NCI-H1092 treated with DMSO at 0.1 percent for 48 hours (cell line): ENCODE results near the gene CACHD1.

Experiments used
- DNase-seq: peaks from one replicate; lab custom pipeline; 2025; lab: John Stamatoyannopoulos, UW

The CACHD1 gene

DNA sequence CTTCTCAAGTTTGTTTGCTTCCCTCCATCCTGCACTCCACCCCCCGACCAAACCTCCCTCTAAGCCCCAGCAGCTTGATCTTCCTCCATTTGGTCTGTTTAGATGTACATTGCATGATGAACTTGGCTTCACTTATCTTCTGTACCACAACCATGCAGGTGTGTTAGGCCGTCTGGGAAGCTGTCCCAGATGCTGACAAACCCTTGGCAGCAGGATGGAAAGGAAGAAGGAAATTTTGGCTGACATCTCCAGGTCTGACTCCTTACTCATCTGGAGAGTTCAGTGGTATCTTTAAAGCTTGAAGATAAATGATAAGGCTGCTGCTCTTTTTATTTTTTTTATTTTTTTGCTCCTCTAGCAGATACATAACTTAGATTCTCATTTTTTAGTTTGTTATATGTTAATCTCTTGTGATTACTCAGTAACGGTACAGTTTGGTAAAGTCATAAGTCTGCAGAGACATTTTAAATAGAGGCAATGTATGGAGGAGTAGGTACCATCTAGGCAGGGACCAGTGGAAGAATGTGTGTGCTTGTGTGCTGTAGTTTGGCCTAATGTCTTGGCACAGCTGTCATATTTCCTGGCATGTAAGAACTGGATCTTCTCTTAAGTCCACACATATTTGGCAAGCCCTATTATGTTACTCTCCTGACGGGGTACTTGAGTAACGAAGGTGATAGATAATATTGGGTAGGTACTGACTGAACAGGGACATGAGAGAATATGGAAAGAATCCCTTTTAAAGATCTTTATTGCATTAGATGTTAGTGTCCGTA is 79.7 kb downstream of the CACHD1 start:
- peak; percentile 21 for DNase-seq

DNA sequence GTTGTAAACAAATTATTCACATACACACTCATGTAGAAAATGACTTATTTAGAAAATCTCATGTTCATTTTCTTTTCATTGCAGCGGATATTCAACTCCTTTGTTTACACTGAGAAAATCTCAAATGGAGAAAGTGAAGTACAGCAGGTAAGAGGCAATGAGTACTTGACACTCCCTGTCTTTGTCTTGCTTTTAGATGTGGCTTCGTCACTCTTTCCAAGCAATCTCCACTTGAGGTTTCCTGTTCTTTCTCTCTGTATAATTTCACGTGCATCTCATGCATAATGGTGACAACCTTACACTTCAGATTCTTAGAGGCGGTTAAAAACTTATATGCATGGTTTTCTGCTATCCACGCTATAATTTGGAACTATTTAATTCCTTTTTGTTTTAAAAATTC is 80.6 kb downstream of the CACHD1 start:
- DNase-seq = no peak

DNA sequence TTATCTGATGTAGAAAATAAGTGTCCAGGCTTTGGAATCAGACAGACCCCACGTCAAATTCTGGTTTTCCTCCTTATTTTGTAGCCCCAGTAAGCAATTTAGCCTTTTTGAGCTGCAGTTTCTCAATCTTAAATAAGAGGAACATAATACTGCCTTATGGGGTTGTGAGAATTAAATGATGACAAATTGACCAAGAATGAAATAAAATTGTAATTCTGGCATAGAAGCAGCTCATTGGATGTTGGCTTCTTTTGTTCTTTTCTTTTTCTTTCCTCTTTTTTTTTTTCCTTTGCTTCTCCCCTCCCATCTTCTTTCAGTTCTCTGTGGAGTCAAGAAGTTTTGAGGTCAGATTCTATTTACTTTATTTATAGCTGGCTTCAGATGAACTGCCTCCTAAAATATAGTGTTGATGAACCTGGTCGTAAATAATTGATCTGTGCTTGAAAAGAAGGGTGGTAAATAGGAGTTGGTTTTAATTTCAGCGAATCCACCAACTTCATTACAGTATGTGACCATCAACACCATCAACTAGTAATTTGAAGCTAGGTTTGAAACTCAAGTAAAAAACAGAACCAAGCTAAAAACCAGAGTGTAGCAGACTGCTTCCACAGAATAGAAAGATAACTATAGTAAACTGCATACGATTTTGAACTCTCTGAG is 81.1 kb downstream of the CACHD1 start:
- no peak for DNase-seq

DNA sequence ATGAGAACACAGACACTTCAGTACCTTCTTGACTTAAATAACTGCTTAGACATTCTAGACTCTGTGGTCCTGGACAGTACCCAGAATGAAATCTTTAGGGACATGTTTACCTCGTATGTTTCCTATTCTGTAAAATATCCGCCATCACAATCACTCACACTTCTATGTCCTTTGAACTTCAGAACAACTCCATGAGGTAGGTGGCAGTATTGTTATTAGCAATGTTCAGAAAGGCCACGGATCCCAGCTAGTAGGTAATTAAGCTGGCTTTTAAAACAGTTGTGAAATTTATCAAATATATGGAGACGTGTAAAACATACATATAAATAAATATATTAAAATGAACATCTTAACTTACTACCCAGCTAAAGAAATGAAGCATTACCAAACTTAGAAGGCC is 83.4 kb downstream of the CACHD1 start:
- peak; percentile 19 for DNase-seq

DNA sequence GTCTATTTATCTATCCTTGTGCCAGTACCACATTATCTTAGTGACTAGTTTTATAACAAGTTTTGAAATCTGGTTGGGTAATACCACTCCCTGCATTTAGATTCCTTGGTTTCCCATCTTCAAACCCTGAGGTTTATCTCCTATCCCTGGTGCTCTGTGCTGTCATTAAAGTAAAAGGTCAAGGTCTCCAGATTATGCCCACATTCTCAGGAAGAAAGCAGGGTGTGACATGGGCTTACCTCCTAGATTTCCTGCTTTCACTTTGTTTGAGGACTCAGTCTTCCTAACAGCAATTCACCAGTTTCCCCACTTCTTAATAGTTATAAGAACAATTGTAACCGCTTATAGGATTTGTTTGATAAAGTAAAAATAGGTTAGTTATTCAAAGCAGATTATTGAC is 86.0 kb downstream of the CACHD1 start:
- no peak for DNase-seq

DNA sequence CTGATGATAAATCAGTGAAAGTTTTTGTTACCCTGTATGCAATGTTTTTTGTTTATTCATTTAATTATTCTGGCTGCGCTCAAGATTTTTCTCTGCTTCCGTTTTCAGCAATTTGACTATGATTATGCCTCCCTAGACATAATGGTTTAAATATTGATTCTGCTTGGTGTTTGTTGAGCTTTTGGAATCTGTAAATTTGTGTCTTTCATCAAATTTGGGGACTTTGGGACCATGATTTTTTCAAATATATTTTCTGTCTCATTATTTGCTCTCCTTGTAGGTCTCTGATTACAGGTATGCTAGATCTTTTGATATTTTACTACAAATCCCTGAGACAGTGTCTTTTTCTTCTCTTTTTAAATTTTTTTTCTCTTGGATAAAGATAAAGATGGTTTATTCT is 92.1 kb downstream of the CACHD1 start:
- DNase-seq = no peak

DNA sequence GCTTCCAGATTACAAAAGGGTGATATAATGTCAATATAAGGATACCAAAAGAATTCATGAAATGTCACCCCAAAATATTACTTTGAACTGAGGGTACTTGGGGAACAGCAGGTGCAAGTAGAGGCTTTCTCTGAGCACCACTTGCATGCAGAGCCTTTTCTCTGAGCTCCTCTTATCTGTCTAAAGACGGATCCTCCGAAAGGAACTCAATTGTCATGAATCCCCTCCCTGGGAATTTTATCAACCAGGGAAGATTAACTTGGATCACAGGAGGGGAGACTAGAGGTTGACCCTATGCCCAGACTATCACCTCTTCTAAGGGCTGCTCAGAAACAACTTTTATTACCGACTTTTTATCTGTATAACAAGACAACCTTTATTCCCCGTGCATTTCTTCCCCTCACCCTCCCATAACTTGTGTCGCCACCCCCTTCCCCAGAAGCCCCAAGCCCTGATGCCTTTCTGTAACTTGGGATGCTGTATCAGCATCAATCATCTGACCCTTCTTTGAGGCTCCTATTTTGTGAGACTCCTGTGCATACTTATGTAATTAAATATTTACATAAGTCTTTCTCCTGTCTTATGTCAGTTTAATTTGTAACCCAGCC is 94.1 kb downstream of the CACHD1 start:
- no peak for DNase-seq

DNA sequence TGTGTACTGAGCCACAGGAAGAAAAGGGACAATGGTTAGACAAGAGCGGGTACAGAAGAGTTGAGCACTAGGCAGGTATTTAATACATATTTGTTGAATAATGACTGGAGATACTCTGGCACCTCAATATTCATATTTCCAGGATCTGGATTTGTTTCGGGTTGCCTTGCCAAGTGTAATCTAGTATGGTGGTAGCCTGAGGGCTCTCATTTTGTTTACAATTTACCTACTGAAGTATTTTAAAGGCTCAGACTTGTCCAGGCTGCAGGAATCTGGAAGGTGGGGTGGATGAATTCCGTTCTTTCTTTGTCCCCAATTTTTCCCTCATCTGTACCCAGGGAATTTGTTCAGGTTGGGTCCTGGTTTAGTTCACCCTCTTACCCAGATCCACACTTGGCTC is 95.0 kb downstream of the CACHD1 start:
- DNase-seq = no peak

DNA sequence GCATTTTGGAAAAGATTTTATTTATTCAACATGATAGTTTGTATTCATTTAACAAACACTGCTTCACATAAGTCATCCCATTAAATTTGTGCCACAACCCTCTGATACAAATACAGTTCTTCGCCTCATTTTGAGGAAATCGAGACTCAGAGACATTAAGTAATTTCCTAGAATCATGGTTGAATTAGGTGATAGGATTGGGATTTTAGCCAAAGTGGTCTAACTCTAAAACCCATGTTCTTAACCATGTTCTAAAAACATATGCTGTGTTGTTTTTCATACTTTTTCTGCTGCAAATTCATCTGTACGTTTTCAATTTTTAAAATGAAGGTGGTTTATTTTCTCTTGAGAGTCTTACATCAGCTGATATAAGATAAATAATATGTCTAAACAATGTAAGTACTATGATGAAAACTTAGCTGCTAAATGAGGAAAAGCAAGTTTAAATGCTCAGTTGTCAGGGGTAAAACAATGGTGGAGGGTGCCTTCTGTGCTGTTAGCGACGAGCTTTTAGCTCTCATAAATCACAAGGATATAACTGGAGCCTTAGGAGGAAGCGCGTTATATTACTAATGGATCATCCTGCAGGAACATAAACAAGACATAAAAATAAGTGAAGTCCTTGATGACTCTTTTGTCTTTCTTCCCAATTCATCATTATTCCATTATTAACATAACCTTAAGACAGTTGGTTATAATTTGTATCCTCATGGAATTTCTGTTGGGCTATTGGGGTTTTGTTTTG is 97.7 kb downstream of the CACHD1 start:
- no peak for DNase-seq

DNA sequence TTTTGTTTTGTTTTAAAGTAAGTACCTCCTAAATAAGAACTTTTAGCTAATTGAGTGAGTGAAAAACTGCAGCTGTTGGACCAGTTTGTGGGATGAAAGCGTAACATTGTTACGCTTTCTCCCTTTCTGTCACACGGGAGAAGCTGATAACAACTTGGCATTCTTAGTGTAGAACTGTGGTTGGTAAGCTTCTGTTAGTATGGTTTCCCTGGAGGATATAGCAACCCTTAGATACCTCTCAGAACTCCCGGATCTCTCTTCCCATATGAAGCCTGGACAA is 98.2 kb downstream of the CACHD1 start:
- DNase-seq = no peak

DNA sequence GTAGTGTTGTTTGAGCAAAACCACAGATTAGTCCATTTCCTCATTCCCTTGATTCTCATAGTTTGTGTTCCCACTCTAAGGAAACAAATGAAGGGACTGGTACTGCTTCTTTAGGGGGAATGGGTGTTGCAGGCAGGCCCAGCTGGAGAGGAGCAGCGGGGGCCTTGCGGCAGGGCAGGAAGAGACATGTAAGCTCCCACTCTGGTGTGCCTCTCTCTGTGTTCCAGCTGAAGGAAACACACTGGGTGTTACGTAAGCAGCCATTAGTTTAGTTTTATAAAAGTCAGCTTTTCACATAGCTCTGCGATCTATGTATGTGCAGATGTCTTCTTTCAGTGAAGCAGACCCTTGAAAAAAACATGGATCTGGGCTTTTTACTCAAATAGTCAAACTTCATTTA is 99.5 kb downstream of the CACHD1 start:
- no peak for DNase-seq

DNA sequence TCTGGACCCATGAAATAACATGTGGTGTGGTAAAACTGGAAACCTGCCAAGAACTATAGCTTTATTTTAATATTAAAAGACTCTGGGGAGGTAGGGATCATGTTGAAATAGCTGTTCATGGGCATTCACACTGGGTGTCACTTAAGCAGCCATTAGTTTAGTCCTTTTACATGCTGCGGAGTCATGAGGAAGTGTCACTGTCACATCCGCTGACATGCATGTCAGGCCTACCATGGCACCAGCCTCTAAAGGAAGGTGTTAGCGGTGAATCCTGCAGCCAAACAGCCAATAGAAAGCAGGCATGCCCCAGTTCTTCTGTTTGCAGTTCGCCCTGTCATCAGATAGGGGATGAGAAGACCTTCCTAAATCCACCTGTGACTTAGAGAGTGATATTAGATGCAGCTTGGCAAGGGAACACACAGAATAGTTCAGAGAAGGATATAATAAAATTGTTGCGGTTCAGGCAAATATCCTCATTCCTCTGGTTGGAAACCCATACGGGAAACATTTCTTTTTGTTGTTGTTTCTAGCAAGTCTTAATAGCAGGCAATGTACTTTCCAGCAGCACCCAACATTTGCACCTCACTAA is 100.4 kb downstream of the CACHD1 start:
- DNase-seq = no peak

DNA sequence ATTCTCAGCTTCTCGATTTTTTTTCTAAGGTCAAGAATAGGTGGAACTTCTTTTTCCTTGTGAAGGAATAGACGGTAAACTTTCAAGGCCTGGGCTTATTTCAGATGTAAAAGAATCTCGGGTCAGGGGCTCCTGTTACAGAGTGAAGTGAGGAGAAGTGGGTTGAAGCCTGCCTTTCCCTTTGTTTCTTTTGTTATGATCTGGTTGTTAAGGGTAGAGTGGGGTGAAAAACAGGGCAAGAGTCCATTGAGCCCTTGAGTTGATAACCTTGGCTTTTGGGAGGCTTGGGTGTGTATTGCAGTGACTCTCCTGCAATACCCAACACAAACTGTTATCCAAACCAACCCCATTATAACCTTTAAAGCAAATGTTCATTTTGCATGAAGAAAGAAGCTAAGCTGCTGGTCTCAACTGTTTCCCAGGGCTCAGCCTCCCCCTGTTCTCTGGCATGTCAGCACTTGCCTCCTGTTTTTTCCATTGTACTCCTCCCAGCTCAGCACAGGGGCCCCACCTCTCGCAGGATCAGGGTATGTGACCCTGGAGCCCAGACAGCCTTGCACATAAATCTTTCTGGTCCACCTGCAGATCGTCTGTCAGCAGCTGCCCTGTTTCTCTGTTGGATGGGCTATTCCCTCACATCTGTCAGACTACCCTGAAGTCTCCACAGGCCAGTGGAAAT is 102.4 kb downstream of the CACHD1 start:
- no peak for DNase-seq

DNA sequence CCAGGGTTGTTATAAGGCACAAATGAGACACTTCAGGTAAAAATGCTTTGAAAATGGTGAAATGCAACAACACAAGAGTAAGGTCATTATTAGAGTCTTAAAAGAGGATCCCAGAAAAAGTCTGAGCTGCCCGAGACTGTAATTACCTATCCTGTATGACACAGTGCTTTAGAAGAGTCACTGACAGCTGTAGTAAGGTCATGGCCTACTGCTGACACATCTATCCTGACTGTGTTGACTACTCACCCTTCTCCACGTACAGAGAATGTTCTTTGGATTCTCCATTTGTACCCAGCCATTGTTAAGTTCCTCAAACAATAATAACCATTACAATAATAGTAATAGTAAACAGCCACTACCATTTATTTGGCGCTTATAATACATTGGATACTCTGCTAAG is 104.4 kb downstream of the CACHD1 start:
- no peak for DNase-seq

DNA sequence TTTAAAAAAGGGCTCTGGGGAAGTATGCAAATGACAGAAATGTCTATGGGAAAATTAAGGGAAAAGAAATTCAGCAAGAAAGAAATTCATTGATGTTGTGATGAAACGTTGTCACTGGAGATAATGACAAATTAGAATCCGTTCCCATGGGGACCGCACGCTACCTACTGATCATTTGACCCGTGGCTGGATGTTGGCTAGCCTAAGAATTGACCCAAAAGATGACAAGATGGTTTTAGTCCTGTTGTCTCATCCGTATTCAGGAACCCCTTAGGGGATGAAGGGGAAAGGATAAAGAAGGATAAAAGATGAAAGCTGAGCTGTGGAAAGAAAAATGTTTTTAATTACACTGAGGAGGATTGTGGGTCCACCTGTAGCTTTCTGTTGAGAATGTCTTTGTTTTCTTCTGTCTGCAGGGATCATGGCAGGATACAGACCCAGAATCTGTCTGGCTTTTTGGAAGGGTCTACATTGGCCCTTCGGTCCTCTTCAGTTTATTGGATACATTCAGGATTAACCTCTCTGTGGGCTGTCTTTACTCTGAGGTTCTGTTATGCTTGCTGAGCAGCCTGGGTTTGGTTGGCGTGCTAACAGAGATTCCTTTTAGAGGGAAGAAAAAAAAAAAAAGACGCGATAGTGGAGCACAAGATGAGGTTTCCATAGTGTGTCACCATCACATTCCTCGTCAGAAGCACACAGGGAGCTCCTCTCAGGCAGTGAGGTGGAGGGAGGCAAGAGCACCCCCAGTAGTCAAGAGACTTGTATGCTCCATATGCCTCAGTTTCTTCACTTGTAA is 106.2 kb downstream of the CACHD1 start:
- DNase-seq = no peak

DNA sequence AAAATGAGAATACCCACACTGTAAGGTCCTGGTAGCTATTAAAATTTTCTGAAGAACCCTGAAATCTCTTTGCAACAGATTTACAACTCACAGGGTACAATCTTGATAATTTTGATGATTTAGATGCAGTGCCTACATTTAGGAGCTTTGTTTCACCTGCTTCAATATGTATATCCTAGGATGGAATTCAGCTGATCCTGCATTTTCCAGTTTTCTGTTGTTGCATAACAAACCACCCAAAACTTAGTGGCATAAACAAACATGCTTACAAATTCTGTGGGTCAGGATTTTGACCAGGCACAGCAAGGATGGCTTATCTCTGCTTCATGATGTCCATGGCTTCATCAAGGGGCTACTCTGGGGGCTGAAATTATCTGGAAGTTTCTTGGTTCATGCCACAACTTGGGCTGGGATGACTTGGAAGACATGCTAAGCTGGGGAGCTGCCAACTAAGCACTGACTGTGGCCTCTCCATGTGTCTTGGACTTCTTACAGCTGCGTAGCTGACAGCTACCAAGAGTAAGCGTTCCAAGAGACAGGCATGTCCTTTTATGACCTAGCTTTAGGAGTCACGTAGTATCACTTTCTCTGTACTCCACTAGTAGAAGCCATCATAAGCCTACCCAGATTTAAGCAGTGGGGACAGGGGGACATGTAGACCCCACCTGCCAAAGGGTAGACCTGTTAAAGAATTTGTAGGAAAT is 108.5 kb downstream of the CACHD1 start:
- no peak for DNase-seq

DNA sequence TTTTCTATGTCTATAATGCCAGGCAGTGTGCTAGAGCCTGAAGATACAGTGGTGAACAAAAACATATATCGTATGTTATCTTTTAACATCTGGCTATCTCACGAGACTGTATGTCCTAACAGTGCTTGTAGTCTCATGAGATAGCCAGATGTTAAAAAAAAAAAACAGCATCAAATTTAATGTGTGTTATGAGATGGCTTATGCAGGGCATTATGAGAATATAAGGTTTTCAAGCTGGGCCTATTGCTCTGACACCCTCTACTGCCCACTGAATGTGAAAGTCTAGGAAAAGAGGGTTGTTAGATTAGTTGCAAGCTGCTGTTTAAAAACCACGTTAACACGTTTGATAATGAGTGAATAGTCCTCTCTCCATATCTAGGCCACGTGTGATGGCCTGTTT is 109.8 kb downstream of the CACHD1 start:
- no peak for DNase-seq

DNA sequence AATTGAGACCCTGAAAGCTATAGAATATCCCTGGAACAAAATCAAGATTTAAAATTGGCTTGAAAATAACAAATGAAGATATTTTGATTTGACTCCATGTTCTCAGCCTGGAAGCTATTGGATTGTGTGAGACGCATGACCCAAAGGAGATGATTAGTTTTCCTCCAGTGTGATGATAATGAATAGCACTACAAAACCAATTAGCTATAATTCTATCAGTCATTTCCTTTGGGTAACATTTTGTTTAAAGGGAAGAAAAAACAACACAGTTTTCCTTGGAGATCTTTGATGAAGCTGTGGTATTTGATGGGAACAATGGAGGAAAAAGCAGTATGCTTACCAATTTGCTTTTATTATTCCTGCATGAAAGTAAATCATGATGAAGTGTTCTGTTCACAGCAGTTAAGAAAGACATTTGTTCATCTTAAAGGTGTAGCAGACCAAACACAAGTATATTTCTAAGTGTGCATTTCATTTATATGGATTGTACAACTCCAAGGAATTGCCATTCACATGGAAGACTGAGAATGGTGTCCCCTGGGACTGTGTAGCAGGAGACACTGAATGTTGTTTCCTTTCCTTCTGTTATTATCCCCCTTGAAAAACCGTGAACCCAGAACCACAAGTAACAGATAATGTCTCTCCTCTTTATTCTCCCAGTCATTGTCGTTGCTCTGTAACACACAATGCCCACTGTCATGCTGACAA is 111.4 kb downstream of the CACHD1 start:
- no peak for DNase-seq

DNA sequence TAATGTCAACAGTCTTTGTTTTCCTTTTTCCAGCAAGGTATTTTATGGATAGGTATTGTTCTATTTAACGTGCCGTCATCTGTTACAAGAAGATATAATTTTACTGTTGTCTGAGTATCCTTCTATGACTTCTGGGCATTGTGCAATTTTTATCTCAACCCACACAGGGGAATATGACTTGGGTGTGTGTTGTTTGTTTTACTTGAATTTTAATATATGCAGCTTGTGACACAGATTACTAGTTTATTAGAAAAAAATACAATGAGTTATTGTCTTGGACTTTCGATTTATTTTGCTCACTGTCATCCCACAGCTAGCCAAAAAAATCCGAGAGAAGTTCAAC is 111.9 kb downstream of the CACHD1 start:
- DNase-seq = no peak

DNA sequence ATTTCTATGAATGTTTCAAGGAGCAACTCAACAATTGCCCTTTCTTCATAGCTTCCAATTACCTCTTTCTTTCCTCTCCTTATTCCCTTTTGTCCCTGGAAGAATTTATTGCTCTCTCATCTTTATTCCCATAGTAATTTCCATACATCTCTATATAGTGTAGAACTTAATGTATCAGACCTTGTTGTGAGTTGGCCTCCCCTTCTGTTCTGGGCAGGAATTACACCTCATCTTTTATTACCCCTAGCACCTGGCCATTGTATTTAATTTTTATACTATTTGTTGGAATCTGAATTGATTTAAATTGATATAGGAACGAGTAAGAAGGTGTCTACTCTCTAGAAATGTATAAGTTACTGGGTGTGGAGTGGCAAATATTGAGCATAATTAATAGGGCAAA is 114.5 kb downstream of the CACHD1 start:
- no peak for DNase-seq
